Upper lobe of left lung (tissue), 6 donors: Measurements from ENCODE around the gene CEP68. TPM values are rescaled to one million over a fixed set of nuclear protein-coding genes. Genes with fewer than 3 reads are reported as not detected.

ENCODE experiments used
- ATAC-seq, 2 donors: fragments of 200-7000 bp; cut with Tn5 transposase; one replicate each; pipeline ENCODE4 v1.9.1; 2022; ENCODE audit warnings: mild to moderate bottlenecking in 2 of 2, moderate library complexity in 2 of 2; ENCODE audit not compliant: low FRiP score in 2 of 2
- DNase-seq, 2 donors: peaks; one replicate each; pipeline ENCODE4 v3.0.0-alpha.2; 2019 to 2020
- H3K27ac ChIP-seq, 4 donors: fragments of 200-600 bp; sonication (generic); one replicate each; pipeline ENCODE4 v1.5.1; 2016 to 2019
- H3K27me3 ChIP-seq, 4 donors: fragments of 200-600 bp; sonication (generic); one replicate each; pipeline ENCODE4 v1.5.1; 2017 to 2019
- H3K36me3 ChIP-seq, 4 donors: fragments of 200-600 bp; sonication (generic); one replicate each; pipeline ENCODE4 v1.5.1; 2016 to 2019
- H3K4me1 ChIP-seq, 4 donors: fragments of 200-600 bp; sonication (generic); one replicate each; pipeline ENCODE4 v1.5.1; 2018 to 2019
- H3K4me3 ChIP-seq, 4 donors: fragments of 200-600 bp; sonication (generic); one replicate each; pipeline ENCODE4 v1.5.1; 2017 to 2019; ENCODE audit warnings: mild to moderate bottlenecking in 2 of 4, moderate library complexity in 1 of 4
- H3K9me3 ChIP-seq, 4 donors: fragments of 200-600 bp; sonication (generic); one replicate each; pipeline ENCODE4 v1.5.1; 2018 to 2019
- CTCF ChIP-seq, 6 experiments: fragments of 450-650 bp in 4 of 6; fragments of 200-600 bp in 2 of 6; sonication (generic) in 2 of 6; IDR thresholded peaks; one replicate each; pipeline ENCODE4 v1.5.1; 2016 to 2019; ENCODE audit warnings: antibody characterized with exemption in 6 of 6
- EP300 ChIP-seq, 4 donors: sonication (generic); formaldehyde crosslinking; IDR thresholded peaks; one replicate each; pipeline ENCODE4 v1.5.1; 2017; ENCODE audit warnings: antibody characterized with exemption in 4 of 4, control low read depth in 2 of 4
- POLR2A ChIP-seq, 4 donors: fragments of 450-650 bp; IDR thresholded peaks; one replicate each; pipeline ENCODE4 v1.5.1; 2016 to 2017; ENCODE audit warnings: antibody characterized with exemption in 4 of 4, mild to moderate bottlenecking in 2 of 4
- POLR2AphosphoS5 ChIP-seq, 2 donors: sonication (generic); formaldehyde crosslinking; IDR thresholded peaks; one replicate each; pipeline ENCODE4 v1.5.1; 2017; ENCODE audit warnings: antibody characterized with exemption in 2 of 2
- WGBS, 2 donors: methylation state at CpG; one replicate each; pipeline ENCODE4 v1.1.5; 2017 to 2018; 5-methylcytosine and 5-hydroxymethylcytosine counted together
- total RNA-seq, 6 donors: library from RNA; depleted of rRNA in 4 of 6; stranded (reverse); fragments of >200 nt in 4 of 6; gene quantifications; one replicate each; pipeline versions ENCODE4 v1.1.0 to v1.2.1, GENCODE V29; 2016 to 2021
- donor health status: DM: no; HTN: no; CAD: no; lungs with moderate emphysema.
- donor health status: DM: no; HTN: yes; CAD: no; lungs with severe emphysema.

The CEP68 gene
- total RNA-seq, 6 donors from 2014 or later: 9.4 to 24.1 (median 13.3) TPM

GRCh38 chr2:65020943-65021528 is 35.2 kb upstream of the CEP68 start:
- Histone ChIP-seq H3K36me3 (peaks cover 0 to 29% (median 10%) of the 10 kb centered on the region in 4 donors), H3K4me3 (no peak overlapping the region), H3K9me3 (no peaks in the 10 kb centered on the region), H3K27ac (no peak overlapping the region), H3K27me3 (no peaks in the 10 kb centered on the region), H3K4me1 (peaks cover 0 to 6% (median 0%) of the 10 kb centered on the region in 4 donors)
- 93 to 97% methylated on average over 2 to 11 of the region's 11 CpGs for WGBS, 2 donors
- ATAC-seq: no peak
- DNase-seq: peak in 1 of 2 donors; percentile 59
- TF ChIP-seq POLR2AphosphoS5 (IDR thresholded peaks at IDR 0.05) (no peak), EP300 (IDR thresholded peaks at IDR 0.05) (no peak), CTCF (IDR thresholded peaks at IDR 0.05) (no peak), POLR2A (IDR thresholded peaks at IDR 0.05) (no peak)

GRCh38 chr2:65021709-65022108 is 34.5 kb upstream of the CEP68 start:
- no peak for DNase-seq
- ATAC-seq: no peak
- TF ChIP-seq EP300 (IDR thresholded peaks at IDR 0.05) (no peak), POLR2A (IDR thresholded peaks at IDR 0.05) (no peak)
- 75 to 76% methylated on average over 4 of the region's 4 CpGs for WGBS, 2 donors
- no peak overlapping the region for H3K27ac ChIP-seq
- no peaks in the 10 kb centered on the region for H3K9me3 ChIP-seq
- H3K4me1 ChIP-seq: peaks cover 0 to 7% (median 0%) of the 10 kb centered on the region in 4 donors
- peaks cover 0 to 29% (median 10%) of the 10 kb centered on the region in 4 donors for H3K36me3 ChIP-seq
- no peak overlapping the region for H3K4me3 ChIP-seq
- H3K27me3 ChIP-seq: no peaks in the 10 kb centered on the region

- Histone ChIP-seq H3K36me3 (peaks cover 0 to 29% (median 10%) of the 10 kb centered on the region in 4 donors), H3K27me3 (no peaks in the 10 kb centered on the region), H3K4me1 (peaks cover 0 to 7% (median 0%) of the 10 kb centered on the region in 4 donors), H3K27ac (no peak overlapping the region), H3K4me3 (no peak overlapping the region), H3K9me3 (no peaks in the 10 kb centered on the region)
- ATAC-seq (no peak), DNase-seq (no peak)
- TF ChIP-seq EP300 (IDR thresholded peaks at IDR 0.05): no peak
- TF ChIP-seq POLR2AphosphoS5 (IDR thresholded peaks at IDR 0.05): no peak
- no peak for TF ChIP-seq POLR2A (IDR thresholded peaks at IDR 0.05)
- no peak for TF ChIP-seq CTCF (IDR thresholded peaks at IDR 0.05)
- WGBS, 2 donors: 92 to 96% methylated on average over 6 of the region's 6 CpGs
Measured at GRCh38 chr2:65022189-65022588, 34.0 kb upstream of the CEP68 start.

GRCh38 chr2:65023742-65024141 is 32.5 kb upstream of the CEP68 start:
- WGBS, 2 donors: 92 to 94% methylated on average over 8 of the region's 8 CpGs
- H3K27ac ChIP-seq: no peak overlapping the region
- DNase-seq (peak in 1 of 2 donors; percentile 18), ATAC-seq (no peak)
- TF ChIP-seq EP300 (IDR thresholded peaks at IDR 0.05) (no peak), POLR2A (IDR thresholded peaks at IDR 0.05) (no peak), POLR2AphosphoS5 (IDR thresholded peaks at IDR 0.05) (no peak), CTCF (IDR thresholded peaks at IDR 0.05) (no peak)
- H3K4me1 ChIP-seq: peaks cover 0 to 10% (median 0%) of the 10 kb centered on the region in 4 donors
- H3K9me3 ChIP-seq: no peaks in the 10 kb centered on the region
- no peaks in the 10 kb centered on the region for H3K27me3 ChIP-seq
- no peak overlapping the region for H3K4me3 ChIP-seq
- H3K36me3 ChIP-seq: peaks cover 0 to 18% (median 3%) of the 10 kb centered on the region in 4 donors

- H3K4me3 ChIP-seq: no peak overlapping the region
- H3K27me3 ChIP-seq: no peaks in the 10 kb centered on the region
- DNase-seq: no peak
- H3K36me3 ChIP-seq: peaks cover 0 to 15% (median 1%) of the 10 kb centered on the region in 4 donors
- WGBS, 2 donors: 85 to 94% methylated on average over 7 of the region's 7 CpGs
- H3K4me1 ChIP-seq: peaks cover 0 to 10% (median 0%) of the 10 kb centered on the region in 4 donors
- TF ChIP-seq CTCF (IDR thresholded peaks at IDR 0.05): no peak
- no peak for TF ChIP-seq EP300 (IDR thresholded peaks at IDR 0.05)
- no peak for TF ChIP-seq POLR2A (IDR thresholded peaks at IDR 0.05)
- no peak for TF ChIP-seq POLR2AphosphoS5 (IDR thresholded peaks at IDR 0.05)
- peak in 1 of 2 donors; percentile 78 for ATAC-seq
- H3K9me3 ChIP-seq: no peaks in the 10 kb centered on the region
- no peak overlapping the region for H3K27ac ChIP-seq
Measured at GRCh38 chr2:65024149-65024829, 31.9 kb upstream of the CEP68 start.
